ENCODE measurements around the gene MACROH2A1. TPM values are rescaled to one million over a fixed set of nuclear protein-coding genes. Genes with fewer than 3 reads are reported as not detected.

The MACROH2A1 gene
- total and polyA plus RNA-seq, 2 of the 4 experiments (the other 2 are of a cell fraction) = 122 to 126 TPM

DNA sequence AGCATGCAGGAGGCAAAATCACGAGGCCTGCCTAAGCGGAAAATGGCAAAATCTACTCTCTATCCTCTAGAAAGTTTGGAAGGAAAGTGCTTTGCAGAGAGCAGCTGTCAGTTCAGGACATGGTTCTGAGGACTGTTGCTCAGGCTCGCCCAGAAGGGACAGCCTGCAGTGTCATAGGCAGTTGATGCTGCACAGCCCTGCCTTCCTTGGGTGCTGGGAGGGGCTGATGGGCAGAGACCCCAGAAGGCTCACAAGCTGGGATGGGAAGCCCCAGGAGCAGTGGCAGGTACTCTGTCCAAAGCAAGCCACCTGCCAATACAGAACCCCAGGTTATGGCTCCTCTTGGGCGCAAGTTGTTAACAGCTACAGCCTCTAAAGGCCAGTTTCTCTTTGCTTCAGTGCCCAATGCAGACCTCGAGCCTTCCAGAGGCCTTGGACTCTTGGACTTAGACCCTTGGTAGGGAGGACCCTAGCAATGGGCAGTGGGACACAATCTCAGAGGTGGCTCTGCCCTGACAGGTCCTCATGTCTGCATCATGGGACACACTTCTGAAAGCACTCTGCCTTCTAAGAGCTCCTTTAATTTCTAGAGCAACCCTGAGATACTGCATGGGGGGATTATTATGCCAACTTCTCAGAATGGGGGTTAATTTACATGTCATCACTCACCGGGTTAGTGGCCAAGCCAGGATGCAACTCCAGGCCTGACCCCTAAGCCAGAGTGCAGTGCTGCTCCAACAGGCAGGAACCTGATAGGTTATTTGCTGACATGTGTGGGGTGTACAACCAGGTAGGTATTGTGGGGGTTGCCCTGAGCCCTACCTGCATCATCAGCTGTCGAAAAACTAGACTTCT, 57.1 kb downstream of the MACROH2A1 start:
- H3K9me3 ChIP-seq (ENCODE audit: control insufficient read depth, insufficient read depth, low read length) = no peaks in the 10 kb centered on the region
- no peak overlapping the region for H2AK5ac ChIP-seq (ENCODE audit: low read depth, low read length)
- POLR2A ChIA-PET (ENCODE audit: unreplicated experiment) = no interaction called here
- peaks cover 80% of the 10 kb centered on the region for H3K36me3 ChIP-seq (ENCODE audit: control insufficient read depth, insufficient read depth, low read length)
- no peak overlapping the region for H3K27ac ChIP-seq (ENCODE audit: insufficient read depth, low read length)
- DNase-seq (no peak), ATAC-seq (ENCODE audit: low read depth) (no peak)
- CTCF ChIA-PET = interaction anchor here (0.9 kb wide), 1 partner anchor 133 kb away, joined by 3 read pairs; no protein-coding TSS in a partner anchor
- H4K91ac ChIP-seq (ENCODE audit: insufficient read depth, low read depth, low read length) = no peak overlapping the region
- no peak overlapping the region for H2BK20ac ChIP-seq (ENCODE audit: low read depth, low read length)
- no peak overlapping the region for H3K4ac ChIP-seq (ENCODE audit: low read depth, low read length)
- H3K18ac ChIP-seq (ENCODE audit: low read depth, low read length) = no peak overlapping the region
- H2AK9ac ChIP-seq (replicated peaks; ENCODE audit: low read depth, low read length, poor library complexity) = no peak overlapping the region
- no peak overlapping the region for H4K8ac ChIP-seq (ENCODE audit: low read depth in 2 of 2, low read length in 2 of 2)
- TF ChIP-seq NFE2L2 (IDR thresholded peaks at IDR 0.05; ENCODE audit: low read depth, low read length) (no peak), FOS (IDR thresholded peaks at IDR 0.05; ENCODE audit: low read depth, low read length) (no peak), SMC3 (IDR thresholded peaks at IDR 0.05; ENCODE audit: low read depth, low read length) (no peak), CEBPB (IDR thresholded peaks at IDR 0.05; ENCODE audit: low read depth, low read length) (no peak), BHLHE40 (IDR thresholded peaks at IDR 0.05; ENCODE audit: low read depth, low read length) (no peak), RAD21 (IDR thresholded peaks at IDR 0.05; ENCODE audit: low read length) (no peak), RCOR1 (IDR thresholded peaks at IDR 0.05; ENCODE audit: insufficient replicate concordance, low read length) (no peak), MXI1 (IDR thresholded peaks at IDR 0.05; ENCODE audit: borderline replicate concordance, low read depth, low read length) (no peak), CHD1 (IDR thresholded peaks at IDR 0.05; ENCODE audit: low read depth, low read length) (no peak), RFX5 (IDR thresholded peaks at IDR 0.05; ENCODE audit: low read depth, low read length) (no peak), POLR2A (IDR thresholded peaks at IDR 0.05; ENCODE audit: low read depth, low read length) (no peak), MAFK (IDR thresholded peaks at IDR 0.05; ENCODE audit: low read depth, low read length) (no peak)
- TF ChIP-seq, protein P1, sequence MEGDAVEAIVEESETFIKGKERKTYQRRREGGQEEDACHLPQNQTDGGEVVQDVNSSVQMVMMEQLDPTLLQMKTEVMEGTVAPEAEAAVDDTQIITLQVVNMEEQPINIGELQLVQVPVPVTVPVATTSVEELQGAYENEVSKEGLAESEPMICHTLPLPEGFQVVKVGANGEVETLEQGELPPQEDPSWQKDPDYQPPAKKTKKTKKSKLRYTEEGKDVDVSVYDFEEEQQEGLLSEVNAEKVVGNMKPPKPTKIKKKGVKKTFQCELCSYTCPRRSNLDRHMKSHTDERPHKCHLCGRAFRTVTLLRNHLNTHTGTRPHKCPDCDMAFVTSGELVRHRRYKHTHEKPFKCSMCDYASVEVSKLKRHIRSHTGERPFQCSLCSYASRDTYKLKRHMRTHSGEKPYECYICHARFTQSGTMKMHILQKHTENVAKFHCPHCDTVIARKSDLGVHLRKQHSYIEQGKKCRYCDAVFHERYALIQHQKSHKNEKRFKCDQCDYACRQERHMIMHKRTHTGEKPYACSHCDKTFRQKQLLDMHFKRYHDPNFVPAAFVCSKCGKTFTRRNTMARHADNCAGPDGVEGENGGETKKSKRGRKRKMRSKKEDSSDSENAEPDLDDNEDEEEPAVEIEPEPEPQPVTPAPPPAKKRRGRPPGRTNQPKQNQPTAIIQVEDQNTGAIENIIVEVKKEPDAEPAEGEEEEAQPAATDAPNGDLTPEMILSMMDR (conservative IDR thresholded peaks at IDR 0.05; ENCODE audit: low read depth, low read length) = no peak
- TF ChIP-seq, protein P2, sequence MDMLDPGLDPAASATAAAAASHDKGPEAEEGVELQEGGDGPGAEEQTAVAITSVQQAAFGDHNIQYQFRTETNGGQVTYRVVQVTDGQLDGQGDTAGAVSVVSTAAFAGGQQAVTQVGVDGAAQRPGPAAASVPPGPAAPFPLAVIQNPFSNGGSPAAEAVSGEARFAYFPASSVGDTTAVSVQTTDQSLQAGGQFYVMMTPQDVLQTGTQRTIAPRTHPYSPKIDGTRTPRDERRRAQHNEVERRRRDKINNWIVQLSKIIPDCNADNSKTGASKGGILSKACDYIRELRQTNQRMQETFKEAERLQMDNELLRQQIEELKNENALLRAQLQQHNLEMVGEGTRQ (IDR thresholded peaks at IDR 0.05; ENCODE audit: low read depth, low read length) = no peak
- no peak overlapping the region for H2BK5ac ChIP-seq (ENCODE audit: low read depth, low read length, poor library complexity, severe bottlenecking)
- no peaks in the 10 kb centered on the region for H3K27me3 ChIP-seq (ENCODE audit: control insufficient read depth, insufficient read depth, low read length)
- H3K56ac ChIP-seq (ENCODE audit: extremely low read depth, insufficient read depth, low read length) = no peak overlapping the region
- no peak overlapping the region for H3K9ac ChIP-seq (ENCODE audit: low read depth, low read length)
- H3K23ac ChIP-seq (ENCODE audit: low read depth, low read length) = no peak overlapping the region
- dilution Hi-C loops (cut with HindIII; ENCODE audit: low sequenced_read_pairs, unreplicated experiment) (no loop called here), in situ Hi-C loops (cut with MboI; ENCODE audit: low sequenced_read_pairs) (no loop called here), intact Hi-C loops (cut with micrococcal nuclease) (no loop called here)
- 94% methylated on average over 3 of the region's 7 CpGs; no CpG with 5 or more reads in 1 of the 2 experiments for WGBS, 2 experiments (ENCODE audit: extremely low coverage in 2 of 2, insufficient read length in 1 of 2)
- no peak overlapping the region for H2BK15ac ChIP-seq (ENCODE audit: low read depth, low read length)
- no peak overlapping the region for H2AFZ ChIP-seq (replicated peaks; ENCODE audit: low read length, poor library complexity)
- H4K20me1 ChIP-seq (ENCODE audit: insufficient read depth, low read length) = 0 out of 2 replicates have a peak, but pooled peaks cover 5% of the 10 kb centered on the region
- peaks cover 15% of the 10 kb centered on the region for H3K4me1 ChIP-seq (ENCODE audit: control insufficient read depth, insufficient read depth, low read length)
- H3K9me1 ChIP-seq (ENCODE audit: insufficient read depth, low read length) = peaks cover 27% of the 10 kb centered on the region
- no peak overlapping the region for H2BK120ac ChIP-seq (ENCODE audit: low read depth, low read length)
- H3K79me1 ChIP-seq (ENCODE audit: low read depth in 1 of 2, low read length in 2 of 2) = peaks cover 16 to 63% of the 10 kb centered on the region in 2 experiments; a peak in 3 of 4 replicates
- no peak overlapping the region for H3K4me2 ChIP-seq (ENCODE audit: low read depth, low read length)
- no peak overlapping the region for H3K14ac ChIP-seq (replicated peaks; ENCODE audit: low read depth, low read length)
- H3K4me3 ChIP-seq (ENCODE audit: insufficient read depth, low read depth, low read length) = no peak overlapping the region
- no TSS peak for BruUV-seq (replicated peaks)
- H4K5ac ChIP-seq (ENCODE audit: low read depth, low read length) = no peak overlapping the region

Measured in IMR-90 (cell line).